GM18951 (cell line): ENCODE measurements around the gene CEMIP2.

Source experiments
- POLR2A ChIP-seq: IDR thresholded peaks from 4 replicates; pipeline ENCODE4 v1.6.1; 2011; ENCODE audit warnings: mild to moderate bottlenecking; ENCODE audit not compliant: insufficient read length, insufficient read depth; ENCODE audit errors: extremely low read depth
- in situ Hi-C: fragments of 300-500 bp; cut with MboI; formaldehyde crosslinking; loops from one replicate; pipeline ENCODE4 v1.12.0; 2022; ENCODE audit warnings: low sequenced_read_pairs, mixed read lengths, inconsistent platforms; ENCODE audit not compliant: unreplicated experiment

The CEMIP2 gene

DNA sequence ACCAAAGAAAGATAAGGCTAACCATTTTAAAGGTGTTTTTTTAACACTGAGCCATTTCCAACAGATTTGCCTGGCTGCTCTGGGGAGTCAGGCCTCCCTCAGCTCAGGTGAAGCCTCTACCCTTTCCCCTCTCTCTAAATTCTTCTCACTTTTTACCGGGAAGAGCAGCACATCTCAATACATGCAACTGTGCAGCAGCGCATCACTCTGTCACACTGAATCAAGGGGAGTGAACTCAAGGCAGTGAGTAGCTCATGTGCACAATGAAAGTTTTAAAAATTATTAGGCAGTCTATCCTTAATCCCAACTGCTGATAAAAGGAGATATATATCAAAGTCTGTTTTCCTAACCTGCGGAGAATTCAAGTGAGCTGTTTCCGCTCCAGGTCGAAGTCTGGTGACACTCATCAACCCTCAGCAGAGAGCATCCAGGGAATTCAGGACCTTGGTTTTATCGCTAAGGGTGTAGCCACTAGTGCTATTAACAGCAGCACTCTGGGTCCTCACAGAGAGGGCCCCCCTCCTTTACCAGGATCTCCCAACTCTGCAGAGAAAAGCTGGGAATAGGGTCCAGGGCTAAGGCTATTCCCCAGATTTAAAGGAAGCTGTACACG, 1.0 kb downstream of the CEMIP2 start:
- in situ Hi-C loops = loop anchor here (25.0 kb wide), 1 partner anchor 480 kb away; no protein-coding TSS in a partner anchor
- TF ChIP-seq POLR2A = no peak

DNA sequence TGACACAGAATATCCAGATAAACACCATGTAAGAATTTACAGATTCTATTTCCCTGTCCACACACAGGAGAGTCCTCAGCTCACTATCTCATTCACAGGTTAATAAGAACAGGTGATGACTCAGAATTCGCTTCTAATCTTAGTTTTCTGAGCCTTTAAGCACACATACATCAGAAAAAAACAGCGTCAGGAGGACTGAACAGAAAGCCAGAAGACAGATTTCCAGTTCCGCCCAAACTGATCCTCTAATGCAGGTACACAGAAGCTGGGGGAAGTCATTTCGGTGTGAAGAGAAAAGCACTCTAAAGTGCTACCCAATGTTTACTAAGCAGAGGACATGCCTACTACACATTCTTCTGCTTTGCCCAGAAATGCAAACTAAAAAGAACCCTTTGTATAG, 1.6 kb downstream of the CEMIP2 start:
- no peak for TF ChIP-seq POLR2A
- in situ Hi-C loops = loop anchor here (25.0 kb wide), 1 partner anchor 479 kb away; no protein-coding TSS in a partner anchor

DNA sequence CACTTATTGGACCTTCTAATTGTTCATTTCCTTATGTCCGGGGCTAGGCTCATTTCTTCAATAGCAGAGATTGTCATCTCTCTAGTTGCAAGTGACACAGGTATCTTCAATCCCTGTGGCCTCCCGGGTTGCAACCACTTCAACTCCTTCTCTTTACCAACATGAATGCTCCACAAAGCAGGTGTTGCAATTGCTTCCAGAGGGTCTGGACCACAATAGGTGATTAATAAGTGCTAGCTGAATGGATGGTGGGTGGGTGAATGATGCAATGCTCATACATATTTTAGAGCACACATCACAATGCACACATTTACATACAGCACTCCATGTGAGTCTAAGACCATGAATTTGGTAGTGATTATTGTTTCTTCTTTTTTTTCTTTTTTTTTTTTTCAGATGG, 2.6 kb downstream of the CEMIP2 start:
- in situ Hi-C loops = loop anchor here (25.0 kb wide), 1 partner anchor 478 kb away; no protein-coding TSS in a partner anchor

DNA sequence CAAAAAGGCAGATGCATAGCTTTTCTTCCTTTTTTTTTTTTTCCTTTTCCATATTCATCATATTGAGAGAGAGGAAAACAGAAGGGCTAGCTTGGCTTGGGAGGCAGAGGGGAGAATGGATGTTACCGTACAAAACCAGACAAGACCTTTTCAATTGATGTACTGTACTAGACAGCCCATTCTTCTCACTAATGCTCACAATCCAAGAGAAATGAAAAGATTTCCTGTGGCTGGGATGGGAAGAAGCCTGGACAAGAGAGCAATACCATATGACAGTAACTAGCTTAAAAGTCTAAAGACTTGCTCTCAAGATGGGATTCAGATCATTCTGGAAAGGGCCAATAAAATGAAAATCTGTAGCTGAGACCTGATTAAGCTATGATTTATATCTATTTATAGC, 3.4 kb downstream of the CEMIP2 start:
- no peak for TF ChIP-seq POLR2A
- in situ Hi-C loops = loop anchor here (25.0 kb wide), 1 partner anchor 478 kb away; no protein-coding TSS in a partner anchor

More for the DNA sequence above, 2.6 kb downstream of the CEMIP2 start:
- TF ChIP-seq POLR2A = no peak

DNA sequence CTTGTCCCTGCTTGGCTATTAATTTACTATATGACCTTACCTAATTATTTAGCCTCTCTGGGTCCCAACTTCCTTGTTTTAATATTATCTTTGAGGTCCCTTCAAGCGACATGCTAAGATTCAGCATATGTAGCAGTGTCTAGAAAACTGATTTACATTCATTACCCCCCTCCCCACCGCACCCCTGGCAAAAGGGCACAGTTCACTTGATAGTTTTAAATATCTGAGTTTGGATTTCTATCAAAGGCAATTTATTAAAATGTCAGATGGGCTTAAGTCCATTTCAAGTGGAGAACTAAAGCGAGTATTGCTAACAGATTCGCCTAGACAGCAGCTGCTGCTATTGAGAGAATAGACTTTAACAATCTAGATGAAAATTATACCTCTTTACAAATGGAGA, 3.9 kb downstream of the CEMIP2 start:
- TF ChIP-seq POLR2A = no peak
- in situ Hi-C loops = loop anchor here (25.0 kb wide), 1 partner anchor 477 kb away; no protein-coding TSS in a partner anchor

DNA sequence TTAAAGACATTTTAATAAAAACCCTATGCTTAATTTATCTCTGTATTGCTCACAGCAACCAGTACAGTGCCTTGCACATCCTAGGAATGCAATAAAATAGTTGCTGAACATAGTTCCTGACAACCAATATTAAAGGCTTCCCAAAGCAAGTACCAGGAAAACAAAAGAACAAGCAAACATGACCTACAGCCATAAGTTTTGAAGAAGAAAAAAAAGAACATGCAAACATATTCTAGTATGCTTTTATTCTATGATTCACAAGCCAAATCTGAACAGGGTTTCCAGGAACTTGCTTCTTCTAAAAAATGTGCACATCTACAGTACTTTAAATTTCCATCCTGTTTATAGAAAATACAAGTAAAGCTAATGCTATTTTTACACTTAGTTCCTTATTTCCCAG, 4.5 kb downstream of the CEMIP2 start:
- TF ChIP-seq POLR2A = no peak
- in situ Hi-C loops = loop anchor here (25.0 kb wide), 1 partner anchor 477 kb away; no protein-coding TSS in a partner anchor

DNA sequence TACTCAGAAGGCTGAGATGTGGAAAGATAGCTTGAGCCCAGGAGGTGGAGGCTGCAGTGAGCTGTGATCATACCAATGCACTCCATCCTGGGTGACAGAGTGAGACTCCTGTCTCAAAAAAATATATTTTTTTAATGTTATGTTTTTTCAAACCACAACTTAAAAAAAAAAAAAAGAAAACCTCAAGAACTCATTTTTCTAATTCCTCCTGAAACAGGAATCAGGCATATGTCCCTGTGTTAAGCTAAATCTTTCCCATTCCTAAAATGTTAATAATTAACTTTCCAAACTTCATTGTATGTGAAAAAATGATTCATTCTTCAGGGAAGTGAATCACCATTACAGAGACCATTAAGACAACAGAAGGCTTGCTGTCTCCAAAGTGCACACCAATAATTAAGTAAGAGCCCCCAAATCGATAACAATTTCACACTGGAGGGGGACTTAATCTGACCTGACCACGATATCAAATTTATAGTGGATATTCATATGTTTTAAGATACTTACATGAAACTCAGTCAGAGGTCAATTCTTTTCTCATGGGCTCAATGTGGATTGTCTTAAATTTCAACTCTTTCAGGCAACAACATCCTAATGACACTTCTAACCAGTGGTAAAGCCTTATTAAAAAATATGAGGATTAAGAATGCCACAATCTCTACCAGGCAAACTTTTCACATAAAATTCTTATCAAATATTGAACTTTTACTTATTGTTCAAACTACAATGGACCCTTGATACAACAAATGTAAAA, 5.2 kb downstream of the CEMIP2 start:
- in situ Hi-C loops = loop anchor here (25.0 kb wide), 1 partner anchor 476 kb away; no protein-coding TSS in a partner anchor

DNA sequence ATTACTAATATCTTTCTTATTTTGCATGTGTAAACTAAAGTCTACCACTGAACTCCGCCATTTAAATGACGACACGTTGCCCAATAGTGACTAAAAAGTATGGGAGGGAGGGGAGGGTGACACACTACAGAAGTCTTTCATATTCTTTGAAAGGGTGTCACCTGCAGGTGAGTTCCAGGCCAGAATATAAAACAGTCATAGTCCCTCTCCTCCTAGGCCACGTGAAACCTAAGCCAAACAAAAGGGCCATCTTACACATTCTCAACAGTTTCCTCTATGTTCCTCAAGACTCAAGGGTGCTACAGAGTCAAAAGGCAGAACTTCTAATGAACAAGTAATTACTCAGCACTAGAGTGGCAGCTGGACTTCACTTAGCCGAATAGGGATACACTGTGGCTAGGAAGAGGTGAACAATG, 6.4 kb downstream of the CEMIP2 start:
- in situ Hi-C loops = loop anchor here (25.0 kb wide), 1 partner anchor 475 kb away; no protein-coding TSS in a partner anchor
- TF ChIP-seq POLR2A = no peak

More for the DNA sequence above, 5.2 kb downstream of the CEMIP2 start:
- TF ChIP-seq POLR2A = no peak

DNA sequence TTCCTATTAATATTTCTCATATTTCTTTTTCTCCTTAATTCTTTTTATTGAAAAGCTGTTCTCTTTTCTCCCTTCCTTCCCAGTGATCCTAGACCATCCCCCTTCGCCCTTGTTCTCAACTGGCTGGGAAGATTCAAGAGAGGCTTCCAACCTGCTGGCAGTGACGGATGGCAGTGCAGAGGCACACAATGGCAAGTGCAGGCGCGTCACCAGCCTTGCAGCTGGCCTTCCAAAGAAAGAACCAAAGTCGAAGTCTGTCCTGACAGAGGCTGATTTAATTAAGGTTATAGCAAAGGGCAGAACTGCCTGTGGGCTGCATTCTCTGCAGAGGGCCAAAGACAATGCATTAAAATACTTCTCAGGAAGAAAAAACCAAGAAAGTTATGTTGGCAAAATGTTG, 7.4 kb downstream of the CEMIP2 start:
- in situ Hi-C loops = loop anchor here (25.0 kb wide), 1 partner anchor 474 kb away; no protein-coding TSS in a partner anchor
- TF ChIP-seq POLR2A = no peak

DNA sequence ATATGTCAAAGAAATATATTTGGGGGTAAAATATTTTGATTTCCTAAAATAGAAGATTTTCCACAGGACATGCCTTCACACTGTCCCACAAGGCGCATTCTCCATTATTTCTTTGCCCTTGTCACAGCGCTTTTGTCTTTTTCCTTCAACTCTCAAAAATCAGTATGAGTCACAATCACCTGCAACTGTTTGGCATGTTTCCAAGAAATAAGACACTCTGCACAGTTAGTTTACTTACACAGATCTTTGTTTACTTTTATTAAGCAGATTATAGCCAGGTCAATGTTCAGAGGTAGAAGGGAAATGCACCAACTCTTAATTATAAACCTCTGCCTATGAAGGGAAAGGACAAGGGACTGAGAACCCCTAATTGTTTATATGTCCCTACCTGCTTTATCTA, 9.5 kb downstream of the CEMIP2 start:
- no peak for TF ChIP-seq POLR2A
- in situ Hi-C loops = loop anchor here (25.0 kb wide), 1 partner anchor 471 kb away; no protein-coding TSS in a partner anchor

DNA sequence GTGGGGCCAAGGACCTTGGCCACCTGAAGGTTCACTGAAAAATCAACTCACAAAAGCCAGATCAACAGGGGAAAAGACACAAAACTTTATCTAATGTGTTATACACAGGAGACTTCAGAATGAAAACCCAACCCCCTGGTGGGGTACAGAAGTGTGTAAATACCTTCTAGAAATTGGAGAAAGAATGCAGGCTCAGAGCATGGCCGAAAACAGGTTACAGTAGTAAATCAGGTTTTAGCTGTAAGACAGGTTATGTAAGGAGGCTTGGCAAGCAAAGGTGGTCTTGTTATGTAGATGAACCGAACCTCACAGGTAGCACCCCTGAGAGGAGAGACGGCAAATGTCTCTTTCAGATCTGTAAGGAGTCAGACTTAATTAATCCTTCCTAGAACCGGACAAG, 10.0 kb downstream of the CEMIP2 start:
- no peak for TF ChIP-seq POLR2A
- in situ Hi-C loops = loop anchor here (25.0 kb wide), 1 partner anchor 471 kb away; no protein-coding TSS in a partner anchor

DNA sequence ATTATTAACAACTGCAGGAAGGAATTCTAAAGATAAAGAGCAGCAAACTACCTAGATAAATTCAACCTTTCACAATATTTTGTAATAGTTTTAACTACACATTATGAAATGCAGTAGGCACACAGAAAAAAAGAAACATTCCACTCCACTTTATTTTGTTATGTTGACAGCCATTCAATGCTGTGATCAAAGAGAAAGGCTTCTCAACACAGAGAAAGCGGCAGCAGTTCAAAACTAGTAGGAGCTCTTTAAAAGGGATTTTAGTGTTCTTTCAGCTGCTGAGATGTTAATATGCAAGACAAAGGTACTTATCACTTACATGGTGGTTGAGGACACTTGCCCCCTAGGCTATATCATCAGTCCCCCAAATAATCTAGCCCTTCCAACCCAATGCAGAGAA, 11.6 kb downstream of the CEMIP2 start:
- in situ Hi-C loops = loop anchor here (25.0 kb wide), 1 partner anchor 469 kb away; no protein-coding TSS in a partner anchor
- TF ChIP-seq POLR2A = no peak

DNA sequence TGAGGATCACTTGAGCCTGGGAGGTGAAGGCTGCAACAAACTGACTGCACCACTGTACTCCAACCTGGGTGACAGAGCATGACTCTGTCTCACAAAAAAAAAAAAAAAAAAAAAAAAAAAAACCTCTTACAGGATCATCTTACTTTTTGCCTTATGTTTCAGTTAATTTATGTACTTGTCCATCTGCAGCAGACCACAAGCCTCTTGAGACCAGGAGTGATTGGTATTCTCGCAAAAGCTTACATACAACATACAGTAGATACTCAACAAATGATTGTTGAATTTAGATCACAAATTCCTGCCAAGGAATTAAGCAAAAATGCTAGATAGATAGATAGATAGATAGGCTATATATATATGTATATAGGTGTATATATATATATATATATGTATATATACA, 12.4 kb downstream of the CEMIP2 start:
- no peak for TF ChIP-seq POLR2A
- in situ Hi-C loops = loop anchor here (25.0 kb wide), 1 partner anchor 469 kb away; no protein-coding TSS in a partner anchor
